ENCODE data around the gene MADD. TPM values are rescaled to one million over a fixed set of nuclear protein-coding genes. Genes with fewer than 3 reads are reported as not detected.

MADD gene
- total RNA-seq, 1 donor from 2014 or later, result 9.0 TPM

DNA sequence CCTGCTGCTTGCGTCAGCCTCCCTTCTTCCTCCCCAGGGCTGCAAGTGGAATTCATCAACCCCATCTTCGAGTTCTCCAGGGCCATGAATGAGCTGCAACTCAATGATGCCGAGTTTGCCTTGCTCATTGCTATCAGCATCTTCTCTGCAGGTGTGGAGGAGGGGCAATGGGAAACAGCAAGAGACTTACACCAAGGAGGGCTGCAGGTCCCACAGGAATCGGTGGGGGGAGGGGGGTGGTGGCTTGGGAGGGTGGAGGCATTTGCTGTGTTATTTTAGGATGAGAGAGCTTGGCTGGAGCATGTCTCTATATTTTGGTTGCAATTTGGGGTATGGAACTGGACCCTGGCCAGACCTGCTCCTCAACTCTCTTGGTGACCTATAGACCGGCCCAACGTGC lies 2.1 kb upstream of the MADD start:
- FAIRE-seq (no peak), DNase-seq (ENCODE audit: low read depth) (no peak)
- H3K27me3 ChIP-seq (ENCODE audit: control insufficient read depth, insufficient read depth, low read length), result no peaks in the 10 kb centered on the region
- H3K36me3 ChIP-seq (ENCODE audit: control insufficient read depth, insufficient read depth, low read length), result no peaks in the 10 kb centered on the region
- H3K4me3 ChIP-seq (ENCODE audit: low read depth, low read length), result no peak overlapping the region
- no peak for TF ChIP-seq CTCF (IDR thresholded peaks at IDR 0.05; ENCODE audit: insufficient read depth, low read length, severe bottlenecking)

DNA sequence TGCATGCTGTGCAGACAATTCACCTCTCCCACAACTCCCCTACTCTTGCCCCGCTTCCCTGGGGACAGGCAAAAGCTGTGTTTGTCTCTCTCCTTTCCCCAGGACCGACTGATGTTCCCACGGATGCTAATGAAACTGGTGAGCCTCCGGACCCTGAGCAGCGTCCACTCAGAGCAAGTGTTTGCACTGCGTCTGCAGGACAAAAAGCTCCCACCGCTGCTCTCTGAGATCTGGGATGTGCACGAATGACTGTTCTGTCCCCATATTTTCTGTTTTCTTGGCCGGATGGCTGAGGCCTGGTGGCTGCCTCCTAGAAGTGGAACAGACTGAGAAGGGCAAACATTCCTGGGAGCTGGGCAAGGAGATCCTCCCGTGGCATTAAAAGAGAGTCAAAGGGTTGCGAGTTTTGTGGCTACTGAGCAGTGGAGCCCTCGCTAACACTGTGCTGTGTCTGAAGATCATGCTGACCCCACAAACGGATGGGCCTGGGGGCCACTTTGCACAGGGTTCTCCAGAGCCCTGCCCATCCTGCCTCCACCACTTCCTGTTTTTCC lies 1.4 kb upstream of the MADD start:
- no peak for DNase-seq (ENCODE audit: low read depth)
- H3K36me3 ChIP-seq (ENCODE audit: control insufficient read depth, insufficient read depth, low read length), result no peaks in the 10 kb centered on the region
- FAIRE-seq, result no peak
- TF ChIP-seq CTCF (IDR thresholded peaks at IDR 0.05; ENCODE audit: insufficient read depth, low read length, severe bottlenecking), result no peak
- no peak overlapping the region for H3K4me3 ChIP-seq (ENCODE audit: low read depth, low read length)
- no peaks in the 10 kb centered on the region for H3K27me3 ChIP-seq (ENCODE audit: control insufficient read depth, insufficient read depth, low read length)

GRCh38 chr11:47269002-47269828 lies 718 bp upstream of the MADD start:
- DNase-seq (ENCODE audit: low read depth) (peak; percentile 60), FAIRE-seq (no peak)
- Histone ChIP-seq H3K27me3 (ENCODE audit: control insufficient read depth, insufficient read depth, low read length) (no peaks in the 10 kb centered on the region), H3K4me3 (ENCODE audit: low read depth, low read length) (peak overlapping the region; percentile 76), H3K36me3 (ENCODE audit: control insufficient read depth, insufficient read depth, low read length) (no peaks in the 10 kb centered on the region)
- no peak for TF ChIP-seq CTCF (IDR thresholded peaks at IDR 0.05; ENCODE audit: insufficient read depth, low read length, severe bottlenecking)

DNA sequence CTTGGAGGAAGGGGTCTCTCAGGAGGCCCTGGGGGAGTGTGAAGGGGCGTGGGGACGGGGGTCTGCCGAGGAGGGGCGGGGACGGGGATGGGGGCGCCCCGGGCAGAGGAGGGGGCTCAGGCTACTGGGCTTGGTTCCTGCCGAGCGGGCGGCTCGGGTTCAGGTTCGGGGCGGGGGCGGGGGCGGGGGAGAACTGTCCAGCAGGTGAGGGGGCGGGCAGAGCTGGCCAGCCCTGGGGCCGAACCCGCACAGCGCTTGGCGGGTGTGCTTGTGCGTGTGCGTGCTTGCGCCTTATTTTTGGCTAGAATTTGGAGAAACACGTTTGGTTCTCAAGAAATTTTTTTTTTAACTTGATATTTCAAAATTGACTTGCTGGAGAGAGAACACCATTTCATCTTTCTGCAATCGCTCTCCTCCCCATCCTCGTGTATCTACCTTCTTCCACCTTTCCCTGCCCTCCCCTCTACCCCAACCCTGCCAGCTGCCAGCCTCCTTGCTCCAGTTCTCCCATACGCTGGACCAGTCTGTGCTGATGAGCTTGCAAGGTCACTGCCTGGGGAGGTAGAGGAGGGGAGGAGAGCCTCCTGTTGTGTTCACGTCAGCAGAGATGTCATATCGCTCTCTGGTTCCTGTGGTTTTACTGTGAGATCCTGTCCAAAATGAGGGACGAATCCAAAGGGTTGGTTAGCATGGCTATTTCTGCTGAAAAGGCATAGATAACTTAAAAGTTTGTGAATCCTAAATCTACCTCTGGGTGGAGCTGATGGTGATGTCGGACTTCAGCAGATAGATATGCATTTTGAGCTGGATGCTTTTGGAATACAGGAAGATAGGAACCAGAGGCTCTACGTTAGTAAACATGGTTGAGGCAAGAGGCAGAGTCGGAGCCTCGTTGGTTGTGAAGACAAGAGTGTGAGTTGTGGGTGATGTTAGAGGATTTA lies 668 bp downstream of the MADD start:
- FAIRE-seq (no peak), DNase-seq (ENCODE audit: low read depth) (peak; percentile 47)
- no peak for TF ChIP-seq CTCF (IDR thresholded peaks at IDR 0.05; ENCODE audit: insufficient read depth, low read length, severe bottlenecking)
- peak overlapping the region; percentile 76 for H3K4me3 ChIP-seq (ENCODE audit: low read depth, low read length)
- peaks cover 5% of the 10 kb centered on the region for H3K36me3 ChIP-seq (ENCODE audit: control insufficient read depth, insufficient read depth, low read length)
- no peaks in the 10 kb centered on the region for H3K27me3 ChIP-seq (ENCODE audit: control insufficient read depth, insufficient read depth, low read length)

DNA sequence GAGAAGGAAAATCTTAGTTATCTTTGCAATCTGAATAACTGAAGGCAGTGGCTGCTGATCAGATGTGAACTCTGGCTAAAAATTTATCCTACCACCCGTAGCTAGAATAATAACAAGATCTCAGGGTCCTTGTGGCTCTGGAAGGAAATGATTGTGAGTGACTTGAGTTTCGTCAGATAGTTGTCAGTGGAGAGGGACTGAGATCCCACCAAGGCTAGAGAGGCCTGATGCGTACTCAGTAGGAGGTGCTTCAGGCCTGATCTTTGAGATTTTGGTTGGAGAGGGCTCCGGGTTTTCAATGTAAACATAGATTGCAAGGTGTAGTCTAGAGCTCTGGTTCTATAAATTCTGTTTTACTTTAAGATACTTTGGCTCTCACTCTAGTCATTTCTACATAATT lies 1.4 kb downstream of the MADD start:
- FAIRE-seq (no peak), DNase-seq (ENCODE audit: low read depth) (no peak)
- TF ChIP-seq CTCF (IDR thresholded peaks at IDR 0.05; ENCODE audit: insufficient read depth, low read length, severe bottlenecking), result no peak
- H3K36me3 ChIP-seq (ENCODE audit: control insufficient read depth, insufficient read depth, low read length), result peaks cover 10% of the 10 kb centered on the region
- H3K27me3 ChIP-seq (ENCODE audit: control insufficient read depth, insufficient read depth, low read length), result no peaks in the 10 kb centered on the region
- no peak overlapping the region for H3K4me3 ChIP-seq (ENCODE audit: low read depth, low read length)
